ENCODE results near the gene COL4A1. TPM values are rescaled to one million over a fixed set of nuclear protein-coding genes. Genes with fewer than 3 reads are reported as not detected.

COL4A1 gene
- total and polyA plus RNA-seq, 2 of the 13 experiments (the other 11 are each of a cell fraction or from before 2014, with no cell fraction given), result not detected

GRCh38 chr13:110254151-110254679 is 52.7 kb downstream of the COL4A1 start (continued):
- TF ChIP-seq ZNF770 (CRISPR knock-in tag; IDR thresholded peaks at IDR 0.05) (no peak), NFKBIZ (CRISPR knock-in tag; IDR thresholded peaks at IDR 0.05) (no peak), ZBTB20 (CRISPR knock-in tag; IDR thresholded peaks at IDR 0.05; ENCODE audit: borderline replicate concordance, low read depth) (no peak), JDP2 (CRISPR knock-in tag; IDR thresholded peaks at IDR 0.05; ENCODE audit: borderline replicate concordance) (no peak), HMGXB4 (CRISPR knock-in tag; IDR thresholded peaks at IDR 0.05; ENCODE audit: borderline replicate concordance in 1 of 2, low read depth in 1 of 2) (no peak), ZNF350 (CRISPR knock-in tag; IDR thresholded peaks at IDR 0.05; ENCODE audit: borderline replicate concordance, low read depth) (no peak), ZNF564 (CRISPR knock-in tag; IDR thresholded peaks at IDR 0.05) (no peak), ZNF597 (CRISPR knock-in tag; IDR thresholded peaks at IDR 0.05) (no peak), TRAFD1 (CRISPR knock-in tag; IDR thresholded peaks at IDR 0.05; ENCODE audit: borderline replicate concordance) (no peak), NFE2L1 (CRISPR knock-in tag; IDR thresholded peaks at IDR 0.05; ENCODE audit: borderline replicate concordance) (no peak), TFE3 (CRISPR knock-in tag; IDR thresholded peaks at IDR 0.05) (no peak), ZUFSP (CRISPR knock-in tag; IDR thresholded peaks at IDR 0.05; ENCODE audit: borderline replicate concordance) (no peak), POLR2A (IDR thresholded peaks at IDR 0.05; ENCODE audit: insufficient read depth in 1 of 2, low read depth in 2 of 2, low read length in 2 of 2) (no peak), TAF15 (IDR thresholded peaks at IDR 0.05; ENCODE audit: low read depth, low read length, poor library complexity, severe bottlenecking) (no peak)
